ENCODE results near the gene OPN1SW.

- TF ChIP-seq, protein P1, sequence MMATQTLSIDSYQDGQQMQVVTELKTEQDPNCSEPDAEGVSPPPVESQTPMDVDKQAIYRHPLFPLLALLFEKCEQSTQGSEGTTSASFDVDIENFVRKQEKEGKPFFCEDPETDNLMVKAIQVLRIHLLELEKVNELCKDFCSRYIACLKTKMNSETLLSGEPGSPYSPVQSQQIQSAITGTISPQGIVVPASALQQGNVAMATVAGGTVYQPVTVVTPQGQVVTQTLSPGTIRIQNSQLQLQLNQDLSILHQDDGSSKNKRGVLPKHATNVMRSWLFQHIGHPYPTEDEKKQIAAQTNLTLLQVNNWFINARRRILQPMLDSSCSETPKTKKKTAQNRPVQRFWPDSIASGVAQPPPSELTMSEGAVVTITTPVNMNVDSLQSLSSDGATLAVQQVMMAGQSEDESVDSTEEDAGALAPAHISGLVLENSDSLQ (IDR thresholded peaks at IDR 0.05), result no peak
- TF ChIP-seq FOXA1 (IDR thresholded peaks at IDR 0.05), result no peak
- no peak for TF ChIP-seq ELF4 (IDR thresholded peaks at IDR 0.05)
- no peak for TF ChIP-seq TARDBP (IDR thresholded peaks at IDR 0.05)
- no peak for TF ChIP-seq ARNT (IDR thresholded peaks at IDR 0.05)
- no peak for TF ChIP-seq NFRKB (IDR thresholded peaks at IDR 0.05)
- TF ChIP-seq BHLHE40 (IDR thresholded peaks at IDR 0.05; ENCODE audit: borderline replicate concordance), result no peak
- TF ChIP-seq SUZ12 (IDR thresholded peaks at IDR 0.05), result no peak
- TF ChIP-seq LEF1 (IDR thresholded peaks at IDR 0.05; ENCODE audit: borderline replicate concordance), result no peak
- no peak for TF ChIP-seq FOXK2 (IDR thresholded peaks at IDR 0.05)
- TF ChIP-seq ZNF384 (IDR thresholded peaks at IDR 0.05), result no peak
Measured at GRCh38 chr7:128737867-128738385, 37.7 kb downstream of the OPN1SW start.

All from HEK293T (cell line).